A673 (cell line): ENCODE measurements around the gene RAD54L2. TPM values are rescaled to one million over a fixed set of nuclear protein-coding genes. Genes with fewer than 3 reads are reported as not detected.
"Not testable (repeated sequence)": the region's sequence is repeated elsewhere in the genome, so short reads cannot be mapped to it uniquely, and the experiment has no call there.

Source experiments
- BruUV-seq: library from RNA; stranded (reverse); fragments of 400-500 nt; replicated peaks from 2 replicates; lab custom pipeline; 2021; lab: Mats Ljungman, UMichigan
- CTCF ChIA-PET: fragments of 300-600 bp; sonication (Branson Sonifier 250); formaldehyde crosslinking; loops from one replicate; lab custom pipeline; 2022; ENCODE audit warnings: antibody characterized with exemption; lab: Charles Lee
- POLR2A ChIA-PET: fragments of 300-600 bp; sonication (Branson Sonifier 250); formaldehyde crosslinking; loops from one replicate; lab custom pipeline; 2022; ENCODE audit warnings: antibody characterized with exemption; ENCODE audit not compliant: low non-redundant PET; lab: Charles Lee
- DNase-seq: peaks from one replicate; pipeline ENCODE4 v3.0.0-alpha.2; 2015; ENCODE audit warnings: low spot score
- H3K27ac ChIP-seq: fragments of 200-600 bp; sonication (generic); 2 replicates; pipeline ENCODE4 v1.5.1; 2016; ENCODE audit warnings: mixed run types, low read depth, mild to moderate bottlenecking, mixed read lengths, antibody characterized with exemption, low read length; ENCODE audit not compliant: poor library complexity, severe bottlenecking
- H3K27me3 ChIP-seq: fragments of 200-600 bp; sonication (generic); replicated peaks from 2 replicates; pipeline ENCODE4 v1.6.1; 2017; ENCODE audit warnings: mixed run types, low read depth, mild to moderate bottlenecking, mixed read lengths, antibody characterized with exemption, low read length; ENCODE audit not compliant: insufficient read depth, poor library complexity
- H3K36me3 ChIP-seq: fragments of 200-600 bp; sonication (generic); 2 replicates; pipeline ENCODE4 v1.6.1; 2016; ENCODE audit warnings: mixed run types, mild to moderate bottlenecking, mixed read lengths, antibody characterized with exemption, low read length; ENCODE audit not compliant: insufficient read depth, poor library complexity, severe bottlenecking
- H3K4me1 ChIP-seq: fragments of 200-600 bp; sonication (generic); 2 replicates; pipeline ENCODE4 v1.6.1; 2017; ENCODE audit warnings: mixed run types, mild to moderate bottlenecking, mixed read lengths, antibody characterized with exemption, low read length; ENCODE audit not compliant: insufficient read depth, poor library complexity, severe bottlenecking
- H3K4me3 ChIP-seq: fragments of 200-600 bp; sonication (generic); 2 replicates; pipeline ENCODE4 v1.5.1; 2016; ENCODE audit warnings: low read depth, mixed run types, mild to moderate bottlenecking, mixed read lengths, low read length; ENCODE audit not compliant: poor library complexity, severe bottlenecking
- H3K9me3 ChIP-seq: fragments of 200-600 bp; sonication (generic); 2 replicates; pipeline ENCODE4 v1.6.1; 2016; ENCODE audit warnings: mixed run types, low read depth, mild to moderate bottlenecking, mixed read lengths, antibody characterized with exemption, low read length; ENCODE audit not compliant: poor library complexity, severe bottlenecking
- EZH2 ChIP-seq: fragments of 200-600 bp; sonication (generic); IDR thresholded peaks from 2 replicates; pipeline ENCODE4 v1.6.1; 2017; ENCODE audit warnings: borderline replicate concordance, low read depth, mild to moderate bottlenecking, mixed read lengths, antibody characterized with exemption, low read length; ENCODE audit not compliant: poor library complexity, severe bottlenecking
- intact Hi-C: fragments of 100-400 bp; cut with micrococcal nuclease; formaldehyde crosslinking; loops from one replicate; pipeline ENCODE4 v1.10.0; 2022; ENCODE audit not compliant: unreplicated experiment
- total RNA-seq: library from RNA; stranded (reverse); gene quantifications from 2 replicates; pipeline ENCODE4 v1.2.3, GENCODE V29; 2021
- TF ChIP-seq, protein P1 (sequence below): fragments of 300-800, 200-600 bp; sonication (generic); conservative IDR thresholded peaks from 2 replicates; pipeline ENCODE4 v1.5.1; 2017; ENCODE audit warnings: low read depth, mild to moderate bottlenecking, antibody characterized with exemption, low read length, moderate library complexity, mixed read lengths

RAD54L2 gene
- total RNA-seq, 1 experiment from 2014 or later = 22.0 TPM

DNA sequence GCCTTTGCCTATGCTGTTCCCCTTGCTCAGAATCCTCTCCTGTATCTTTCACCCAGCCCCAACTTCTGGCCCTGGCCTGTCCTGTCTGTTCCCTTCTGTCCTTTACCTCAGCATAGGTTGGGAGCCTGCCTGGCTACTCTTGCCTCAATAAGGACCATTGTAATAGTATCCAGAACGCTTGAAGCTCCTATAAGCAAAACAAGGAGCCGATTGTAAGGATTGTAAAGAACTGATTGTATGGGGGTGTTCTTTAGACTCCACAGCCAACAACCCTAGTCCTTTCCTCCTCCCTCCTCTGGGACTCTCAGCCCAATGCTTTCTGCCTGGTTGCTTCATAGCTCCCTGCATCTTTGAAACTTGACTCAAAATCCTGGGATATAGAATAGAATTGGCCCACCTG, 18.7 kb upstream of the RAD54L2 start:
- Histone ChIP-seq H3K36me3 (no peaks in the 10 kb centered on the region), H3K4me3 (no peak overlapping the region), H3K27ac (no peak overlapping the region), H3K4me1 (no peaks in the 10 kb centered on the region), H3K27me3 (no peaks in the 10 kb centered on the region), H3K9me3 (no peaks in the 10 kb centered on the region)
- no TSS peak for BruUV-seq
- TF ChIP-seq, protein P1, sequence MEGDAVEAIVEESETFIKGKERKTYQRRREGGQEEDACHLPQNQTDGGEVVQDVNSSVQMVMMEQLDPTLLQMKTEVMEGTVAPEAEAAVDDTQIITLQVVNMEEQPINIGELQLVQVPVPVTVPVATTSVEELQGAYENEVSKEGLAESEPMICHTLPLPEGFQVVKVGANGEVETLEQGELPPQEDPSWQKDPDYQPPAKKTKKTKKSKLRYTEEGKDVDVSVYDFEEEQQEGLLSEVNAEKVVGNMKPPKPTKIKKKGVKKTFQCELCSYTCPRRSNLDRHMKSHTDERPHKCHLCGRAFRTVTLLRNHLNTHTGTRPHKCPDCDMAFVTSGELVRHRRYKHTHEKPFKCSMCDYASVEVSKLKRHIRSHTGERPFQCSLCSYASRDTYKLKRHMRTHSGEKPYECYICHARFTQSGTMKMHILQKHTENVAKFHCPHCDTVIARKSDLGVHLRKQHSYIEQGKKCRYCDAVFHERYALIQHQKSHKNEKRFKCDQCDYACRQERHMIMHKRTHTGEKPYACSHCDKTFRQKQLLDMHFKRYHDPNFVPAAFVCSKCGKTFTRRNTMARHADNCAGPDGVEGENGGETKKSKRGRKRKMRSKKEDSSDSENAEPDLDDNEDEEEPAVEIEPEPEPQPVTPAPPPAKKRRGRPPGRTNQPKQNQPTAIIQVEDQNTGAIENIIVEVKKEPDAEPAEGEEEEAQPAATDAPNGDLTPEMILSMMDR = no peak
- TF ChIP-seq EZH2 = no peak
- DNase-seq = no peak
- CTCF ChIA-PET = no interaction called here
- intact Hi-C loops = no loop called here
- POLR2A ChIA-PET = no interaction called here

GRCh38 chr3:51520906-51521730, 17.4 kb upstream of the RAD54L2 start:
- H3K4me1 ChIP-seq, BruUV-seq, intact Hi-C loops, DNase-seq, H3K27ac ChIP-seq, H3K4me3 ChIP-seq, H3K9me3 ChIP-seq, H3K36me3 ChIP-seq, H3K27me3 ChIP-seq: not testable (repeated sequence)
- POLR2A ChIA-PET = interaction anchor here (0.6 to 0.7 kb wide), 2 partner anchors 21 to 29 kb away, joined by 5 to 10 read pairs; no protein-coding TSS in a partner anchor
- CTCF ChIA-PET = interaction anchor here (0.6 kb wide), 1 partner anchor 11 kb away, joined by 6 read pairs; no protein-coding TSS in a partner anchor

GRCh38 chr3:51522273-51522962, 16.1 kb upstream of the RAD54L2 start:
- Histone ChIP-seq H3K4me3 (no peak overlapping the region), H3K27ac (no peak overlapping the region), H3K4me1 (no peaks in the 10 kb centered on the region), H3K27me3 (no peaks in the 10 kb centered on the region), H3K36me3 (no peaks in the 10 kb centered on the region), H3K9me3 (no peaks in the 10 kb centered on the region)
- intact Hi-C loops = no loop called here
- no peak for DNase-seq
- no peak for TF ChIP-seq EZH2
- TF ChIP-seq, protein P1 = no peak
- POLR2A ChIA-PET = no interaction called here
- no TSS peak for BruUV-seq
- CTCF ChIA-PET = no interaction called here

GRCh38 chr3:51524874-51525273, 13.6 kb upstream of the RAD54L2 start:
- H3K27me3 ChIP-seq, H3K27ac ChIP-seq, BruUV-seq, POLR2A ChIA-PET, DNase-seq, intact Hi-C loops, H3K4me3 ChIP-seq, H3K9me3 ChIP-seq, H3K4me1 ChIP-seq, CTCF ChIA-PET, H3K36me3 ChIP-seq: not testable (repeated sequence)
